Stimulated activated CD4-positive, alpha-beta T cell treated with anti-CD3 and anti-CD28 coated beads, Interleukin-4, amount 100 ng/mL, for 1 hour (primary cell): ENCODE results near the gene COX20.
"Not testable (repeated sequence)": the region's sequence is repeated elsewhere in the genome, so short reads cannot be mapped to it uniquely, and the experiment has no call there.

Experiments used
- DNase-seq: peaks from one replicate; pipeline ENCODE4 v3.0.0-alpha.2; 2020

Gene COX20, protein sequence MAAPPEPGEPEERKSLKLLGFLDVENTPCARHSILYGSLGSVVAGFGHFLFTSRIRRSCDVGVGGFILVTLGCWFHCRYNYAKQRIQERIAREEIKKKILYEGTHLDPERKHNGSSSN

DNA sequence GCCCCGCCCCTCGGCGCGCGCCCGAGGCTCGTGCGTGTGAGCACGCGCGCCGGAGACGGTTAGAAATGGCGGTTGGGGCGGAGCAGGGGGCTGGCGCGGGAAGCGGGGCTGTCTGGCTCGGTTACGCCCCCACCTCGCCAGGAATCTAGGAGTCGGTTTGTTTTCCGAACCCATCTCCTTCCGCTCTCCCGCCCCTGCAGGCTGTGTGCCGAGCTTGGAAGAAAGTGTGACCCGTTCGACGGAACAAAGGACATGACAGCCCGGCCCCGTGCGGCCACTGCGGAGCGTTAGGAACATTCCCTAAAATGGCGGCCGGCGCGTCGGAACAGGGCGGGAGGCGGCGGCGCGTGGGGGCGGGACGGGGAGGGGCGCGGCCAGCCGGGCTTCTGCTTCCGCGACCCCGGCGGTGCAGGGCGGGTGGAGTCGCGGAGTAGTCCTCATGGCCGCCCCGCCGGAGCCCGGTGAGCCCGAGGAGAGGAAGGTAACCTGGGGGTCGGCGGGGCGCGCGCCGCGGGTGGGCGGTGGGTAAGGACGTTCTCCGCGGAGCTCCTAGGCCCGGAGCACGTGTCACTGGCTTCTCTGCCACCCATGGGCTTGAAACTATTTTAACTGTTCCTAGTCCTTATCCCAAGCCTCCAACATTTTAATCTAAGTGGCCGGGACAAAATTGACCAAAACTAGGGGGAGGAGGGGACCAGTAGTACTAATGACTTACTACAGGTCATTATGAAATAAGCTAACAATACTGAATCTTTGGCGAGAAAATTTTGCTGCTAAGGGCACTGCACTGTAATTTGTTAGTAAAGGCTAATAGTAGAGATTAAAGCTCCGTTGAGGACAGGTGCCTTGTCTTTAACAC, at the start of gene COX20:
Gene COX20 (plus strand): TSS at position 383 of the 859 bp plus-strand sequence. CDS start 57 bp downstream, at position 440.
- peak; percentile 90 for DNase-seq

DNA sequence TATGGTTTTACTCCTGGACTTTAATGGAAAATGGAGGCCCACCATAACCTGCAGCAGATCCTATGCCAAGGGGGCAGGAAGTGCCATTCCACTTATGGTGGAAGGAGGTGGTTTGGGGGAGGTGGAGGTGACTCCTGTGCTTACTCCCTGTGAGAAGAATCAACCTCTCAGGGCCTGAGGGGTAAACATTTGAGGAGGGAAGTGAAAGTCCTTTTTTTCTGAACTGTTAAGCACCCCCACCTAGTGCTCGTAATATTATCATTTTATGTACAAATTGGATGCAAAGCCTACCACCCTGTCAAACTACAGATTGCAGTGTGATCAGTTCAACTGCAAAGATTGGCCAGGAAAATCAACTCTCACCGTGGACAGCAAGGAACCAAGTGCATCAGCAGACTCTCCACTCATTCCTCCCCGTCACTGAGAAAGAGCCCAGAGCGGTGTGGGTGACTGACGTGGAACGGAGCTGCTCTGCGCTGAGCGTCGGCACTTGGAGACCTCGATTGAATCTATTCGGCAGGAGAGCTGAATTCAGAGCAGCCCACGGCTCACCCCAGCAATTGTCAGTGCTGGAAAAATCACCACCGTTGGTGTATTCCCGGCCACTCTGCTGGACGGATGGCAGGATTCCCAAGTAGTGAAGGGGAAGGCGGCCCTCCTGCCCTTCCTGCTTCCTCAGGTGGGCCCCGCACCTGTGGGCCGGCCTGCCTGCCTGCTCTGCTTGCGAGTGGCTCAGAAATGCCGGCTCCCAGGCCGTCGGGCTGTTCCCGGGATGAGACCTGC, 46.8 kb upstream of the COX20 start:
- DNase-seq, result no peak

DNA sequence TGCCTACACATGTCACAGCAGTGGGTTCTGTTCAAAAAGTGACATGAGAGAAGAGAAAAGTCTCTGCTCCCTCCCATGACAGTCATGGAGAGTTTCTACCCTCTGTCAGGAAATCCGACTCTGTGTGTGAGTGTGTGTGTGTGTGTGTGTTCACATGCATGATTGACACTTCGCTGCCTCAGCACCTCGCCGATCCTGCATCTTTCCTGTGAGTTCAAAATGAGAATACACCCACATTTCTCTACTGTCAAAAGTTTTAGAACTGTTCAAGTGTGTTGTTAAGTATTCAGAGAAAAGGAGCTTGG, 46.2 kb upstream of the COX20 start:
- DNase-seq, result no peak

DNA sequence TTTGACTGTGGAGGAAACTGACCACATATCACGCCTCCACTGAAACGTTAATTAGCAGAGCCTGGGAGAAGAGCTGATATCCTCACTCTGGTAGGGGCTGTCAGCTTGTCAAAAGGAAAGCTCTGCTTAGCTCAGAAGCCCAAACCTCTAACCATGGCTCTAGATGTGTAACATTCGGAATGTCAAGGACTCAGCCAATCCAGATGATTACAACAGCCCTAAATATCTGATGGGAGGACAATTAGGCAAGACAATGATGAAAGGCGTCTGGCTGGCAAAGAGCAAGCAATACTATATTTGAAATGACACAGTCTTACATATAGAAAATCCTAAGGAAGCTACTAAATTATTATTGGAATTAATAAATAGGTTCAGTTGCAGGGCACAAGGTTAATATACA, 45.7 kb upstream of the COX20 start:
- DNase-seq, result no peak

DNA sequence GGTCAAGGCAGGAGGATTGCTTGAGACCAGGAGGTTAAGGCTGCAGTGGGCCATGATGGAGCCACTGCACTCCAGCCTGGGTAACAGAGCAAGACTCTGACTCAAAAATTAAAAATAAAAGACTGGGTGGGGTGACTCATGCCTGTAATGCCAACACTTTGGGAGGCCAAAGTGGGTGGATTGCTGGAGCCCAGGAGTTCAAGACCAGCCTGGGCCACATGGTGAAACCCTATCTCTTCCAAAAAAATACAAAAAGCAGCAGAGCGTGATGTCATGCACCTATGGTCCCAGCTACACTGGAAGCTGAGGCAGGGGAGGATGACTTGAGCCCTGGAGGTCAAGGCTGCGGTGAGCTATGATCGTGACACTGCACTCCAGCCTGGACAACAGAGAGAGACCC, 44.4 kb upstream of the COX20 start:
- no peak for DNase-seq

DNA sequence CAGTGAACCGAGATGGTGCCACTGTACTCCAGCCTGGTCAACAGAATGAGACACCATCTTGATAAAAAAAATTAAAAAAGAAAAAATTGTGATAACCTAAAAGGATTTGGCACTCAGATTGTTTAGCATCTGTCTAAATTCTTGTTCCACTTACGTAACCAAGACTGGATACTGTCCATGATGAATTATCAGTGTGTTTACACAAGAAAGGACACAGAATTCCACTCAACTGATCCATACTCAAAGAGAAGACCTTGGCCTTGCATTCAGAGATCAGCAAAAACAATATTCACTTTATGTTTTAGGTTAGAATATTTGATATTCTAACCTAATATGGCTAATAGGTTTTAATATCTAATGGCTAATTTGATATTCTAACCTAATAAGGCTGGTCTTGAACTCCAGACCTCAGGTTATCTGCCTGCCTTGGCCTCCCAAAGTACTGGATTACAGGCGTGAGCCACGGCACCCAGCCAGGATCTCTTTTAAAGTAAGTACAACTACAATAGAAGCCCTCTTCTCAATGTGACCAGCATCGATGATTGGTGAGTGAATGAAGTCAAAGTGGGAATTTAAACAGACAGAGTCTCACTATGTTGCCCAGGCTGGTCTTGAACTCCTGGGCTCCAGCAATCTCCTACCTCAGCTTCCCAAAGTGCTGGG, 43.1 kb upstream of the COX20 start:
- DNase-seq, result no peak

DNA sequence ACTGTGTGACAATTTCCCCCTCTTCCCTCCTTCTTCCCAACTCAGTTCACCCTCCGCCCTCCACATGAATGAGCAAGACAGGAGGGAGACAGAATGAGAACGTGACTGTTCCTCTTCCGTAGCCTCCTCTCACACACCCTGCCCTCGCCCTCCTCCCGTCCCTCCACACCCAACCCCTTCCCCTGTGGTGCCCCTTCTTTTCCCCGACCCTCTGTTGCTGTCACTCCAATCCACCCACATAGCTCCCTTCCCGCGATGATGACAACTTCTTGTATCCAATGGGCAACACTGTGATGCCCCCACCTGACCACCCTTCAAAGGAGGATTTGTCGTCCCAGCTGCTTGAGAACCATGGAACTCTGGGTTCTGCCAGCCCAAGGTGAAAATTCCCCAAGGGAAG, 41.4 kb upstream of the COX20 start:
- no peak for DNase-seq

DNA sequence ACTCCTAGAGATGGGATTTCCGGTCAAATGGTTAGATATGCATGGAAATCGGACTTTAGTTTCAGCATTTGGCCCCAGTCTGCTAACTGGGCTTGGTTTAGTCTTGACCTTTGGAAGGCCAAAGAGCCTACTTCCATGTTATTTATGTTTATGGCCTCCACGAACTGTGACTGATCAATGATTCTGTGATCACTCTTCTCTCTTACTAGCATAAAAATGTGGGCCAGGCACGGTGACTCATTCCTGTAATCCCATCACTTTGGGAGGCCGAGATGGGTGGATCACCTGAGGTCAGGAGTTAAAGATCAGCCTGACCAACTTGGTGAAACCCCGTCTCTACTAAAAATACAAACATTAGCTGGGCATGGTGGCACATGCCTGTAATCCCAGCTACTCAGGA, 40.9 kb upstream of the COX20 start:
- DNase-seq, result not testable (repeated sequence)

DNA sequence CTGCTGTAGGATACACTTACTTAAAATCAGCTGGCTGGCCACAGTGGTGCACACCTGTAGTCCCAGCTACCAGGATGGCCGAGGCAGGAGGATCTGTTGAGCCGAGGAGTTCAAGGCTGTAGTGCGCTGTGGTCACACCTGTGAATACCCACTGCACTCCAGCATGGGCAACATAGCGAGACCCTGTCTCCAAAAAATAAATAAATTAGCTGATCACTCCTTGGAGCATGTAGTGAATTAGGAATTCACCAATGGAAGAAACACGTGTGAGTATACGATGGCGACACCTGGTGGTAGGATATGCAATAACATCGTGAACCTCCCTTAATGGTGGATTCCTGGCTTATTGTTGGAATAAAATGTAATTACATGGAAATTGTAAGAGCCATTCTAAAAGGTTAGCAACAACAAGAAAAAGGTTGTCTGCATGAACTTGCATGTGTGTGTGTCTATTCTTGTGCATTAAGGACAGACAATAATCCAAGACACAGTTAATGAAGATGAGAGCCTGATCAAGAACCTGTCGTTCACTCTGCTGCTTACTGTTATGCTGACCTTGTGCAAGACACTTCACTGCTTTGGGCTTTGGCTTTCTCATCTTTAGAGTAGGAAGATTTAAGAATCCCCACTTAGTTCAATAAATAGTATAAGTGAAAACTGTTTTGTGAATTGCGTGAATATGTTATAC, 38.6 kb upstream of the COX20 start:
- peak; percentile 42 for DNase-seq

DNA sequence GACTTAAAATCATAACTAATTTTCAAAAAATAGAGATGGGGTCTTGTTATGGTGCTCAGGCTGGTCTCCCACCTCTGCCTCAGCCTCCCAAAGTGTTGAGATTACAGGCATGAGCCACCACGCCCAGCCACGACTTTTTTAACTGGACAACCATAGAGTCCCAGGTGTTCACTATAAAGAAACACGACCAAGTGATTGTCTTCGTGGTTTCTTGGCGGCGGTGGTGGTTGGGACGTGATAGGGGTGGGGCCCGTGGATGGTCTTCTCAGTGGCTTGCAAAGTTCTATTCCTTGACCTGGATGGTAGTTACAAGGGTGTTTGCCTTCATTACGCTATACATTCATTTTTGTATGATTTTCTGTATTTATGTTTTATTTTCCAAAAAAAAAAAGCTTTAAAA, 34.6 kb upstream of the COX20 start:
- no peak for DNase-seq

DNA sequence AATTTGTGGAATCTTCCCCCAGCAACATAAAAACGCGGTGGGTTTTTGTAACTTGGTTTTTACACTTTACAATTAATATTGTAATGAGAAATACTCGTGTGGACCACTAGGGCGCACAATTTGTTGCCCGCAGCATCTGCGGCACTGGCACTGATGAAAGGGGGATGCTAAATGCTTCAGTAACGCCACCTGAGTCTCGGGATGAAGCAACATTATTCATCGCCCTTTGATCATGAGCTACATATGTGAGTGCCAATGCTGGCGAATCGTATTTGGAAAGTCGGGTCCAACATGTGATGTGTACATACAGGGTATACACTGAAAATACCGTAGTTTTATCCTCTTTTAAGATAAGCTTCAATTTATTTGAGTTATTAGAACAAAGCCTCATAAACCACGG, 34.2 kb upstream of the COX20 start:
- peak; percentile 52 for DNase-seq

DNA sequence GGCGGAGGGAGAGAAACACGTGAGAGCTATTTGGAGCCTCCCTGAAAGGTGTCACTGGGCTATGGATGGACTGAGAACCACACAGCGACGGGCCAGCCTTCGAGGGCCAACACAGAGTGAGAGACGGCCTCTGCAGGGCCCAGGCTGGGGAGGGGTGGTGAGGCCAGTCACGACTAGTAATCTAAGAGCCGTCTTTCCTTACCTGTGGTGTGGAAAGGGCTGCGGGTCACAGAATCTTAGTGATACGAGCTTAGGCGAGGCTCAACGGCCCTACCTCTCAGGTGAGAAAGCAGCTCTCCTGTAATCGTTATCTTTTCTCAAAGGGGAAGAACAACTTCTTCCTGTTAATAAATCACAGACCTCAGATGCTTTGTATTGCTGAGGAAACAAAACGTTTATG, 33.4 kb upstream of the COX20 start:
- DNase-seq, result no peak

DNA sequence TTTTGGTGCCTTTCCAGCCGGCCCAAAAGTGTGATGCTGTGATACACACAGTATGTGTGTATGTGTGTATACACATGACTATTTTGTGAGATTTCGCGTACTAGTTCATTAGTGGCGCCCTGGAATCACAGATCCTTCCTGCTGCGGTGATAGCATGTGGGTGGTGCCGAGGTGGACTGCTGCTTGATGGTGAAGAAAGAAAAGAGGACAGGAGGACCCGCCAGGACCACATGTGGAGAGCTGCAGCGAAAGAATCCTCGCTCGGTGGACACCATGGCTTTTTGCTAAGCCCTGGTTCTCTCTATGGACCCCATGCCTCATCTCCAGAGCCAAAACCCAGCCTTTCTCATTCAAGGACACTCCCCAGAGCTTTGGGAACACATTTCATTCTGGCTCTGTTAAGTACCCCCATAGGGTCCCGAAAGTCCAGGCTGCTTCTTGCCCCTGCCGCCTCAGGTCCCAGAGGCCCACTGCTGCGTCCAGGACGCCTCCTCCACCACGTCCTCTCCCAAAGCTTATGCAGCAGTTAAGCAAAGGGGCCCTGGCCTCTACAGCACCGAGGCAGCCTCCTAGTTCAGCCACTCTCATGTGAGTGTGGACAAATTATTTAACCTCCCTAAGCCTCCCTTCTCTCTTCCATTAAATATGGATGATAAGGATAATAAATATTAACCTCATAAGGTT, 32.8 kb upstream of the COX20 start:
- no peak for DNase-seq

DNA sequence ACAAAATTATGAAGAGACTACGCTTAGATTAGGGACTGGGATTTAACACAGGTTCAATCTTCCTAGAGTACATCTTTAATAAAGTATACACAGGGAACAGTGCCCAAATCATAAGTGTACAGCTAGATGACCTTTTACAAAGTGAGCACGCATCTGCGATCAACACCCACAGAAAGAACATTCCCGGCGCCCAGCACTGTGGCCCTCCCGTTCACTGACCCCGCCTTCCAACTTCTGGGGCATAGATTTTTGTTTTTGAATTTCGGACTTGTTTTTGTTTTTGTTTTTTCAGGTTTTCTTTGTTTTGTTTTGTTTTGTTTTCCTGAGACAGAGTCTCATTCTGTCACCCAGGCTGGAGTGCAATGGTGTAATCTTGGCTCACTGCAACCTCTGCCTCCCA, 30.6 kb upstream of the COX20 start:
- DNase-seq, result no peak

DNA sequence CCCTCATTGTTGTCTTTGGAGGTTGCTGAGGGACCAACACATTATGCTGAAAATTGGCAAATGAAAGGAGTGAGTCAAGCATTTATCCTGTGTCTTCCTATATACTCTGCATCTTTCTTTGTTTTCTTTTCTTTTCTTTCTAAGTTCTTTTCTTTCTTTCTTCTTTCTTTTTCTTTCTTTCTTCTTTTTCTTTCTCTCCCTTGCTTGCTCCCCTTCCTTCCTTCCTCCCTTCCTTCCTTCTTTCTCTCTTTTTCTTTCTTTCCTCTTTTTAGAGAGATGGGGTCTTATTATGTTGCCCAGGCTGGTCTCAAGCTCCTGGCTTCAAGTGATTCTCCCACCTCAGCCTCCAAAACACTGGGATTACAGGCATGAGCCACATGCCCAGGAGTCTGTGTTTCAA, 28.3 kb upstream of the COX20 start:
- DNase-seq, result no peak

DNA sequence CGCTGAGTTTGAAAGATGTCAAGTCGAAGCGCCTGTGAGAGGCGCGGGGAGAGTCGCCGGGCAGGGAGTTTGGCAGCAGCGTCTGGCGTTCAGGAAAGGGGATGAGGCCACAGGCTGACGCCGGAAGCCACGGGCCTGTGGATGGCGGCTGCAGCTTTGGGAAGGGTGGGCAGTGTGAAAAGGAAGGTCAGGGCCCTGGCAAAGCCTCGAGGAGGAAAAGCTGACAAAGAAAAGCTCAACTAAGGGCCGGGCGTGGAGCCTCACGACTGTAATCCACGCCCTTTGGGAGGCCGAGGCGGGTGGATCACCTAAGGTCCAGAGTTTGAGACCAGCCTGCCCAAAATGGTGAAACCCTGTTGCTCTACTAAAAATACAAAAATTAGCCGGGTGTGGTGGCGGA, 25.2 kb upstream of the COX20 start:
- DNase-seq, result no peak

DNA sequence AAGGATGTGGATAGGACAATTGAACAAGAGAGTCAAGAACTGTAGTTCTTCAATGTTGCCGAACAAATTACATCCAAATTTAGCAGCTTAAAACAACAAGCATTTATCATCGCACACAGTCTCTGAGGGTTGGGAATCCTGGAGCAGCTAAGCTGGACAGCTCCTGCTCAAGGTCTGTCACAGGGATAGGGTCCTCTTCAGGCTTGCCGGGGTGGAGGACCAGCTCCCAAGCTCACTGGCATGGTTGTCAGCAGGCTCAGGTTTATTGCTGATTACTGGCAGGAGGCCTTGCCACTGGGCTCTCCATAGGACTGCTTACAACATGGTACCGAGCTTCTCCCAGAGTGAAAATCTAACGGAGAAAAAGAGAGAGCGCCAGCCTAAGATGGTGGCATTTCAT, 22.1 kb upstream of the COX20 start:
- no peak for DNase-seq

DNA sequence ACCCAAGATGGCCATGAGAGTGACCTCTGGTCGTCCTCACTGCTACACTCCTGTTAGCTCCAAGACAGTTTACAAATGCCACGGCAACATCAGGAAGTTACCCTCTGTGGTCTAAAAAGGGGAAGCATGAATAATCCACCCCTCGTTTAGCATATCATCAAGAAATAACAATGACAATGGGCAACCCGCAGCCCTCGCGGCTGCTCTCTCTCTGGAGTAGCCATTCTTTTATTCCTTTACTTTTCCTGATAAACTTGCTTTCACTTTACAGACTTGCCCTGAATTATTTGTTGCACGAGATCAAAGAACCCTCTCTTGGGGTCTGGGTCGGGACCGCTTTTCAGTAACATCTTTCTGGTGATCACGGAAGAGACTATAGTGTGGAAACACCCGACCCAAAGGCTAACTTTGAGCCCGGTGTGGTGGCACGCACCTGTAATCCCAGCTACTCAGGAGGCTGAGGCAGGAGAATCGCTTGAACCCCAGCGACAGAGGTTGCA, 19.8 kb upstream of the COX20 start:
- DNase-seq, result no peak

DNA sequence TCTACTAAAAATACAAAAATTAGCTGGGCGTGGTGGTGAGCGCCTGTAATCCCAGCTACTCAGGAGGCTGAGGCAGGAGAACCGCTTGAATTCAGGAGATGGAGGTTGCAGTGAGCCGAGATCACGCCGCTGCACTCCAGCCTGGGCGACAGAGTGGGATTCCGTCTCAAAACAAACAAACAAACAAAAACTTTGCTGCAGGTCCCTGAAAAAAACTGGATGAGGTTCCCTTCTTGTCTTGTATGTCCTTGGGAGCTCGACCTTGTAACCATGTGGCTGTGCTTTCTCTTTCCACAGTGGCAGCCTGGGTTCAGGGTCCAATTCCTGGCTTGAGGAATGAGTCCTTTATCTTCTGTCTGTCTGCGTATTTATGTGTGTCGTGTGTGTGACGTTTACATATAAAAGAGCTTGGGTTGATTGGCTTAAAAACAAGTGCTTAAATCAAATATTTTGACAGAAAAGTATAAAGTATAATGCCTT, 18.0 kb upstream of the COX20 start:
- DNase-seq, result no peak

DNA sequence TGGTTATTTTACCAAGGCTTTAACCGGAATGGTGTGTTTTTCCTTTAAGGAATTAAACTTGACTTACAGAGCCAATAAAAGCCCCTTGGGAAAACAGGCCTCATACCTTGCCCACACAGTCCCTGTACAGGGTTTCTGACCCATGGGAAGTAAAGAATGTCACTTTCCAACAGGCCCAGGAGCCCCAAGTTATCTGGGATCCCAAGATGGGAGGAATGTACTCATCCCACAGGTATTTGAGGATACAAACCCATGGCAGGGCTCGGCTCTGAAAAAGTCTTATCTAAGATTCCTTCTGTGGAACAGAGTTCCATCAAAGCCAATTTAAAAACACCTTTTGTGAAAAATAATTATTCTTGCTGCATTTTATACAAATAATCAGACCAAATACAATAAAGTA, 15.3 kb upstream of the COX20 start:
- DNase-seq, result no peak

DNA sequence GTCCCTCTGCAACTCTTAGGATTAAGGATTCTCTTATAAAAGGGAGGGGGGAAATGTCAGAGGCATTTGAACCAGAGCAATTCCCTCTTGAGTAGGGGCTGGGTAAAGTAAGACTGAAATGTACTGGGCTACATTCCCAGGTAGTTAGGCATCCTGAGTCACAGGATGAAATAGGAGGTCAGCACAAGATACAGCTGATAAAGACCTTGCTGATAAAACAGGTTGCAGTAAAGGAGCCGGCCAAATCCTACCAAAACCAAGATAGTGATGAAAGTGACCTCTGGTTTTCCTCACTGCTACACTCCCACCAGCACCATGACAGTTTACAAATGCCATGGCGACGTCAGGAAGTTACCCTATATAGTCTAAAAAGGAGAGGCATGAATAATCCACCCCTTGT, 14.3 kb upstream of the COX20 start:
- DNase-seq, result no peak

DNA sequence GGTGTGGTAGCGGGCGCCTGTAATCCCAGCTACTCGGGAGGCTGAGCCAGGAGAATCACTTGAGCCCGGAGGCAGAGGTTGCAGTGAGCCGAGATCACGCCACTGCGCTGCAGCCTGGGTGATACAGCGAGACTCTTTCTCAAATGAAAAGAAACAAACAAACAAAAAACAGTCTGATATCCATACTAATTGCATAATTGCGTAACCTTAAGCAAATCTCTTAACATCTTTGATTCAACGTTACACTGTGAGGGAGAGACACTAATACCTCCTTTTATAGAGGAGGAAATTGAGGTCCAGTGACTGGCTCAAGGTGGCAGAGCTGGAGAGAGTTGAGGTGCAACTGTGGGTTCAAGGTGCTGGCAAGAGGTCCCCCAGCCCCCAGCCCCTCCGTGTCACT, 12.6 kb upstream of the COX20 start:
- DNase-seq, result no peak
